GM18861 (cell line): ENCODE measurements around the gene SLCO4A1.

Source experiments
- ATAC-seq: cut with Tn5 transposase; IDR thresholded peaks from one replicate; pipeline ENCODE4 v1.9.1; 2021; ENCODE audit not compliant: unreplicated experiment

The SLCO4A1 gene

DNA sequence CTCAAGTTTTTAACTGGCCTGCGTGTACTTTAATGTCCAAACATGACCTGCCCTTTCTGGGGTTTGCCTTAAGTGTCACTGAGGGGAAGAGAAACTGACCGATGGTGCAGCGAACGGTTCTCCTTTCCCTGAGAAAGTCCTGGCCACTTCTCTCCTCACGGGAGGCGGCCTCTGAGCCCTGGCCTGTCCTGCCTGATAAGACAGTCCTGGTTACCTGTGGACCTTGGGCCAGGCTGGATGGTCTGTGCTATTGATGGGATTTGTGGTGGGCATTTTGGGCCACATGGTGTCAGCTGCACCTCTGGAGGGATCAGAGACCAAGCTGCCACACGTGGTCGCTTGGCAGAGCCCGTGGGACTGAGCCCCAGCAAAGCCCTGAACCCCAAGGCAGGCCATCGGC is 54.7 kb downstream of the SLCO4A1 start:
- no peak for ATAC-seq

DNA sequence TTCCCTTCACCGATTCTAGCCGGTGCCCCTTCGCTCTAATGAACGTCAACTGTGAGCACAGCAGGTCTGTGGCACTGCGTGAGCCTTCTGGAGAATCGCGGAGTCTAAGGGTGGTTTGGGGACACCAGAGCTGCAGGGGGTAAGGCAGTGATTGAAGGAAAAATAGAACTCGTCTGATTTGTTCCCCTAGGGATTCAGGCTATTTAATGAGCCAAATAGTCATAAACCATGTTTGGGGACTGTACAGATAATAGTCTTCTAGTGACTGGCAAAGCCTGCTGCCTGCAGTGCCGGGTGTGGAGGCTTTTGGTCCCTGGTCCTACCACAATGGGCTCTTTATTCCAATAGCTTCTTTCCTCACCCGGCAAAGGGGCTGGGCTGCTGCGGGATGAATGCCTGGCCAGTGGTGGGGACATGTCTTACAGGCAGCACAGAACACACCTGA is 55.2 kb downstream of the SLCO4A1 start:
- no peak for ATAC-seq

DNA sequence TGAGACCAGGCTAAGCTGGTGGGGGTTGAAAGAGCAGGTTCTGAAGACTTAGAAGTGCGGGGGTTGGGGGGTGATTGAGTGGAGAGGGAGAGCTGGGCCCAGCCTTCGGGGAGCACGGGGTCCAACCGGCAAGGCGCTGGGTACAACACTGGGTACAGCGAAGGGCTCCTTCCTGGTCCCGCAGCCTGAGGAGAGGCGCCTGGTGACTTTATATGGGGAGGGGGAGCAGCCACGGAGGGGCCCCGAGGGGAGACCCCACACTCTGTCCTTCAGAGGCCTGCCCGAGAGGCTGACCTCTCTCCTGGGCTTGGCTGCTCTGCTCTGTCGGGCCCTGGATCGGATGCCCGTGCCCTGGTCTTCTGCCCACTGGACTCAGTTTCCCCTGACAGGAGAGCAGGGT is 55.9 kb downstream of the SLCO4A1 start:
- ATAC-seq = no peak

DNA sequence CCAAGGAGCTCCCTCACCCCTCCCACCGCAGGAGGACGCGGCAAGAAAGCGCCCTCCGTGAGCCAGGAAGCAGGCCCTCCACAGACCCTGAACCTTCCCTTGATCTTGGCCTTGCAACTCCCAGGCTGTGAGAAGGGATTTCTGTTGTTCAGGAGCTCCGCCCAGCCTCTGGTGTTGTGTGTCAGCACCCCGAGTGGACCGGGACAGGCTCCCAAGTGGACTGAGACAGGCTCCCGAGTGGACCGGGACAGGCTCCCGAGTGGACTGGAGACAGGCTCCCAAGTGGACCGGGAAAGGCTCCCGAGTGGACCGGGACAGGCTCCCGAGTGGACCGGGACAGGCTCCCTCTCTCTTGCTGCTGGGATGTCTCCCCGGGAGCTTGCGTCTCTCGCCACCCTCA is 57.0 kb downstream of the SLCO4A1 start:
- ATAC-seq = no peak

DNA sequence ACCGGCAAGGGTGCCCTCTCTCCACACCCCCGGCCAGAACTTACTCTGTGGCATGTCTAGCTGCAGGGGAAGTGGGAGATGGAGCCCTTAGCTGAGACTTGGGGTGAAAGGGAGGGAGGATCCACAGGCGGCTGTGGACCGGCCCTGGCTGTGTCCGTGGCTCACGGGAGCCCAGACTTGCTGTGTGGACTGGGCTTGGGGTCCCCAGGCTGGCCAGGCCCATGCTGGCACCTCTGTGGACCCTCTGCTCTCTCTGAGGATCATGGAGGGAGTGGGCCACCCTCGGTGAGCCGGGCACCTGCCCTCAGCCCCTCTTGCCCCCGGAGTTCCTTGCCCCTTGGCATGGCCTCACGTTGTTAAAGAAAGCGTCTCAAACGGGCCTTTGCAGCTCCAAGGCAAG is 57.4 kb downstream of the SLCO4A1 start:
- no peak for ATAC-seq

DNA sequence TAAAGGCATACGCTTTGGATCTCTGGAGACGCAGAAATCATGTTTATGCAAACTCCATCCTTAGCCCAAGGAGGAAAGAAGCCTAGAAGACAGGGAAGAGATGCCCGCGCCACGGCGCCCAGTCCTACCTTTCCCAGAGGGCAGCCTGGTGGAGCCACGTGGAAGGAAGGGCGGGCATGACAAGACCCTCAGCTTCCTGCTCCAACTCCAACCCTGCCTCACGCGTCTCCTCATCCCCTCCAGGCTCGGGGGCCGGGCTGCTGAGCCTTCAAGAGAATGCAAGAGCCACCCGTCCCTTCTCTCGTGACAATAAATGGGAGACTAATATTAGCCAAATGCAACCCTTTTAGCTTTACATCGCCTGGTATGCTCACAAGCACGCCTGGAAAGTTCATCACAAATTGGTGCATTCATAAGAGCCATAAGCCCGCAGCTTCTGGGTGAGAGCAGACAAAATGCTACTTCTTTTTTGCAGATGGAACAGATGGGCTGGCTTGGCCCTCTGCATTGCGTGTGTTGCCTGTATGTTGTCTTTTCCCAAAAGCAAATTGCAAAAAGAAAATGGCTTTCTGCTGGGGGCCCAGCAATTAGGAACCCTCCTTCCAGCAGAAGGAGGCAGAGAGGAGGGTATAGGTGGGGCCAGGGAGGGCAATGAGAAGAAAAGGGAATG is 58.1 kb downstream of the SLCO4A1 start:
- ATAC-seq = no peak

DNA sequence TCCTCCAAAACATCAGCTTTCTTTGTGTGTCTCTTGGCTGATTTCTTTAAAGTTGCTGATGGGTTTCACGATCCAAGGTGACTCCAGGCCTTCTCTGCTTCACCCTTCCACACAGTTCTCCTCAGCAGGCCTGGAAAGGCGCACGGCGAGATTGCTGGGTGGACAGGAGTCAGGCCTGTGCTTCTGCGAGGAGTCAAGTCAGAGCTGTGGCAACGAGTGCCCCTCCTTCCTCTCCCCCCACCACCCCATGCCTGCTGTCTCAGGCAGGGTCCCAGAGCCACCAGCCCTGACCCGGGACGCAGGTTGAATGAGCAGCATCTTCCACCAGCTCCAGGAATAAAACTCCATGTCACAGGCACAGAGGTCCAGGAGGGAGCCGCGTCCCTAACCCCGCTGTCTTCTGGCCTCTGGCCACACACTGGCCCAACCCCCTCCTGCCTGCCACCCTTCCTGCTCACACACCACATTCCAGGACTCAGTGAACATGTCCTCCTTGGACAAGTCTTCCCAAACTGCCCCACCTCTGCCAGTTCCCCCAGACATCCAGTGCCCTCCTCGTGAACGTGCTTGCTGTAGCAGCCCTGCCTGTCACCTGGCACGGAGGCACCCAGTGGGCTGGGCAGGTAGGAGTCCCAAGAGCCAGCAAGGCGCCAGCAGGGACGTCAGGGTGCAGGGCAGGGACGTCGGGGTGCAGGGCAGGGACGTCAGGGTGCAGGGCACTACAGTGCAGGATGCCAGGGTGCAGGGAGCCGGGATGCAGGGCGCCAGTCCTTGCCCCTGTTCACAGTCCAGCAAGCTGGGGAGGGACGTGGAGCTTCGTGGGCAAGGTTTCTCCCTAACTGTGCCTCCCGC is 59.1 kb downstream of the SLCO4A1 start:
- ATAC-seq = no peak

DNA sequence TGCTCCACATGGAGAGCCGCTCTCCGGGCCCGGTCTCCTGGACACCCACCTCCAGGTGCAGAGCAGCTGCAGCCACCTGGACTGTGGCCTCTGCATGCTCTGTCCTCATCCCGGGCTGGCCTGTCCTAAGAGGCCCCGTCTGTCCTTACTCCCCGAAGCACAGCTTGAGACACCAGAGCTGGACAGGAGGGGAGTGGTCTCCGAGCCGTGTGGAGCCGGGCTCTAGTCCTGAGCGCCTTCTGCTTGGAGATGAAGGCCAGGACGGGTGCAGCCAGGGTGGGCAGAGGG is 59.7 kb downstream of the SLCO4A1 start:
- ATAC-seq = no peak

DNA sequence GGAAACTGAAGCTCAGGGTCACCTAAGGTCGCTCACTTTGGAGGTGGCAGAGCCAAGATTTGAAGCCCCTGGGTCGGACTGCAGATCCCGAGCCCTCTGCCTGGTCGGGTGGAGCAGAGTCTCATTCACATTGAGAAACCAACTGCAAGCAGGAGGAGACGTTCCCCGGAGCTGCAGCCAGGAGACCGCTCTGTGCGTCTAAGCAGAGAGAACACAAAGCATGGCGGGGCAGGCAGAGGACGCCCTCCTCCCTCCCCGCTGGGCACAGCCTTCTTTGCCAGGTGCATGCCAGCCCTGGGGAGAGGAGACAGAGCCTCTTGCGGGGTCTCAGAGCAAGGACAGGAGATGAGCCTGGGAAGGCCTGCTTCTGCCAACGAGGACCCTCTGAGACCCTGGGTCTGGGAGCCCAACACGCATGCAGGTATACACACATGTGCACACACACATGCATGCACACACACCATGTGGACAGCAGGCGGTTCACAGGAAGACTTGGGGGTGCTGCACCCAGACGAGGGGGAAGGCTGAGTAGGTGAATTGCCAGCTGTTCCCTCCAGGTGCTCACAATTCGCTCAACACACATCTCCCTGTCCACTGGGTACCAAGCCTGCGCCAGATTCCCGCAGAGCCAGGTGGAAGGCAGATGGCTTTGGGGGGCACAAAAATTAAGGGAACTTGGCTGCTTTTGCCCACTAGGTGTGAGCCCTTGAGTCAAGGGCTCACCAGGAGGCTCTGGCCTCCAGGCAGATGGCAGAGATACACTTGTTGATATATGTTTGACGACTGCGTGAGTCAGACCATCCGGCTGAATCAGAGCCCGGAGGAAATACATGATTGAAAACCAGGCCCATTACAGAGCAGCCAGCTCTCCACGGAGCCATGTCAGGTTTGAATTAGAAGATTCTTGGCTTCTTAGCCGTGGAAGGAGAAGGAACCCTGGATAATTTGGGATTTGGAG is 60.9 kb downstream of the SLCO4A1 start:
- ATAC-seq = no peak

DNA sequence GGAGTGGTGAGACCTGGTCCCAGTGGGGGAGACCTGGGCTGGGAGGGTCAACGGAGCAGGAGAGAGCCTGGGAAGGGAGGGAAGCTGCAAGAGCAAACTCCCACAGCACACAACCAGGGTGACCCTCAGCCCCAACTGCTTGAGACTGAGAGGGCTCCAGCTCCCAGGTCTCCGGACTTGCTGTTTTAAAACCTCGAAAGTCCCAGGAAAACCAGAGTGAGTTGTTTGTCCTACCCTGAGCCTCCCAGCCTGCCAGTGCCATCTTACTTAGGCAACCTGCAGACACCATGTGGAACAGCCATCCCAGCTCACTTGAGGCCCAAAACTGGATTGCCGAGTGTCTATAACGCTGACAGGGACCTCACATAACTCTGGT is 61.5 kb downstream of the SLCO4A1 start:
- no peak for ATAC-seq

DNA sequence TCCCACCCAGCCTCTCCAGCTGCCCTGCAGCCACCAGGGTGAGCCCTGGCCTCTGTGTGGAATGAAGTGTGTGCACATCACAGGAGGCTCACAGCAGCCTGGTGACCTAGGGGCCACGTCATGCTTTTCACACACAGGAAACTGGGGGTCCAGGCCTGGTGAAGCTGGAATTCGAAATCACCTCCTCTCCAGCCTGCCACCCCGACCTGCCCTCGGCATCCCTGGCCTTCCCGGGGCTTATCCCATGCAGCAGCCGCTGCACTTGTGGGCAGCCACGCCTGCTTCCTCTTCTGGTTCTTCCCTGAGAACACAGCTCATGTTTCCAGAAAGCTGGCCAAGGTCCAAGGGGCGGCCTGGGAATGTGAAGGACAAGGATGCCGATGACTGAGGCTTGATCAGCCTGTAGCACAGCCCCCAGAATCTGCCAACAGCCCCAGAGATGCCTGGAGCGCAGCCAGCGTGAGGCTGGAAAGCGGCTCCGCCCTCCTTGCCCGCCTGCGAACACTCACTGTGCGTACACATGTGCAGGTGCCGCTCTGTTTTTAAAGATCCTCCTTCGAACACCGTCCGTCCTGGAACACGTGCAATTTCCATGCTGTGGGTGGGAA is 62.1 kb downstream of the SLCO4A1 start:
- ATAC-seq = no peak

DNA sequence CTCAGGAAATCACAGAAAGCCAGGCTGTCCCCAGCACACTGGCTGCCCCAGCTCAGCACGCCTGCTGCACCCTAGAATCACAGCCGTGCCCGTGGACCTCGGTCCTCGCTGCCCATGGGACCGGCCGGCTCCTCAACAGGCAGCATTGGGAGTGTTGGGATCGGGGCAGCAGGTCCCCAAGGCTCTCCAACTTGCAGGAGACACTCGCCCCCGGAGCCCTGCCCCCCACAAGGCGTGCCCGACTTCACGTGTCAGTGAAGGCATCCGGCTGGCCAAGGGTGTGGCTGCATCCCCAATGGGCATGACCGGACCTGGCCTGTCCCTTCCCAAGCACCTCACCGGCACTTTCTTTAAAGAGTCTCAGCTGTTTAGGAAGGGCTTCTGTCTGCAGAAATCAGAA is 63.3 kb downstream of the SLCO4A1 start:
- ATAC-seq = no peak

DNA sequence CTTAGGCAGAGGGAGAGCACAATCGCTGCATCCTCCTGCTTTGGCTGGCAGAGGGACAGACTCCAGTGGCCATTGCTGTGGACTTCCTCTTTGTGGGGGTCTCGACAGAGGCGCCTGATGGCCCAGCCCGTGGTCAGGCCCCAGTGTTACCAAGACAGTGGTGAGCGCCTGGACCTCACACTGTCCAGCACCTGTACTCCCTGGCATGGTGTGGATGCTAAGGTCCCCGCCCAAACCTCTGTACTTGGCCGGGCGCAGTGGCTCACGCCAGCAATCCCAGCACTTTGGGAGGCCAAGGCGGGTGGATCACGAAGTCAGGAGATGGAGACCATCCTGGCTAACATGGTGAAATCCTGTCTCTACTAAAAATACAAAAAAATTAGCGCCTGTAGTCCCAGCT is 64.0 kb downstream of the SLCO4A1 start:
- no peak for ATAC-seq

DNA sequence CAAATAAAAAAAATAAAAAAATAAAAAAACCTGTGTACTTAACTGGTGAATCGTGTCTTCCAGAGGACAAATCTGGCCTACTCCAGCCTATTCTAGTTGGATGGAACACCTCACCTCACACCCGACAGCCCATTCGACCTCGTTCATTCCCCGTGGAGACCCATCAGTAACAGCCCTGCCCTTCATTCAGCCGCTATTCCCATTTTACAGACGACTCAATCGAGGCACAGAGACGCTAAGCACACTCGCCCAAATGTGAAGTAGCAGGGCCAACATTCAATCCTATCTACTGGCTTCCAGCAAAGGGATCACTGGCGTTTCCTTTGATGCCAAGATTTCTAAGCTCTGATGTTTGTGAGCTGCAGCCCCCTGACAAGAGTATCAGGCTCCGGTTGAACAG is 64.6 kb downstream of the SLCO4A1 start:
- no peak for ATAC-seq

DNA sequence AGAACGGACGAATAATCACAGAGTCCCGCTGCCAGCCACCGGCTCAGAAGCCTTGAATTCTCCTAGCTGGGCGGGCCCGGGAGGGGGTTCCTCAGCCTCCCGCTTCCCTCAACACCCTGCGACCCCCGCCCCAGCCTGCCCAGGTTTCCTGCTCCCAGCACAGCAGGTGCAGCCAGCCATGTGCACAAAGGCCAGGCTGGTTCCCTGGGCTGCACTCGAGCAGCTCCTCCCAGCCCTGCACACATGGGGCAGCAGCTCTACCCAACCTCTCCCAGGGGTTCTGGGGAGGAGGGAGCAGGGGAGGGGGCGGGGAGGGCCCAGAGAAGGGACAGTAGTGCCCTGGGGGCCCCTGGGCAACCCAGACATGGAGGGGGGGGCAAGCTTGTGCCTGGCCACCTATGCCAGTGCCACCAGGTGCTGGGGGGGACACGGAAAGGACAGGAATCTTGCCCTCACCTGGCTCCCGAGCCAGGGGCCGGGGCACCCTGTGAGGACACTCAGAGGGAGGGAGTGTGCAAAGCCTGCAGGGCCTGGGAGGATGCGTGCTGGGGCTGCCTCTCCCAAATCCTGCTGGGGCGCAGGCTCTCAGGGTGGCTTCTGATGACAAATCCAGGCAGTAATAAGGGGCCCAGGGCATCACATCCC is 65.1 kb downstream of the SLCO4A1 start:
- no peak for ATAC-seq

DNA sequence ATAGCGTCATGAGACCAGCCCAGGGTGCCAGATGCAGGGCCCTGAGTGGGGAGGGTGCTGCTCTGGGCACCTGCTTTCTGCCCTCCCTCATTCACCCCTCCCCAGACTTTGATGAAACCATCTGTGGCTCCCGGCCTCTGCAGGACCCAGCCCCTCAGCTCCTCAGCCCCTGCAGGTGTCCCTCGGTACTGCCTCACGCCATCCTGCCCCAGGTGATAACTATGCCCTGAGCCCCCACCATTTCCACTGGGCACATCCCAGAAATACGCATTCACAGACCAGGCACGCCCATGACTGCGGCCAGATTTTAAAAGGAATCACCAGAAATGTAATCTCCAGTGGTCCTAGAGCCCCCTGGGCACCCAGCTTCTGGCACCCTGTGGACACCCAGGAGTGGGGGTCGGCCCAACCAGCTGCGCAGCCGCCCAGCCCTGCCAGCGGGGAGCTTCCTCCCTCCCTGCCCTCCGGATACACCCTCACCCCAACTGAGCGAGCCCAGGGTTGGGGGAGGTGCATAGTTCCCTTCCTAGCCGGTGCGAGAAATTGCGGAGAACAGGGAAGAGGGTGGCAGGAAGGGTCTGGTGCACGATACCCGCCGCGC is 65.7 kb downstream of the SLCO4A1 start:
- no peak for ATAC-seq

DNA sequence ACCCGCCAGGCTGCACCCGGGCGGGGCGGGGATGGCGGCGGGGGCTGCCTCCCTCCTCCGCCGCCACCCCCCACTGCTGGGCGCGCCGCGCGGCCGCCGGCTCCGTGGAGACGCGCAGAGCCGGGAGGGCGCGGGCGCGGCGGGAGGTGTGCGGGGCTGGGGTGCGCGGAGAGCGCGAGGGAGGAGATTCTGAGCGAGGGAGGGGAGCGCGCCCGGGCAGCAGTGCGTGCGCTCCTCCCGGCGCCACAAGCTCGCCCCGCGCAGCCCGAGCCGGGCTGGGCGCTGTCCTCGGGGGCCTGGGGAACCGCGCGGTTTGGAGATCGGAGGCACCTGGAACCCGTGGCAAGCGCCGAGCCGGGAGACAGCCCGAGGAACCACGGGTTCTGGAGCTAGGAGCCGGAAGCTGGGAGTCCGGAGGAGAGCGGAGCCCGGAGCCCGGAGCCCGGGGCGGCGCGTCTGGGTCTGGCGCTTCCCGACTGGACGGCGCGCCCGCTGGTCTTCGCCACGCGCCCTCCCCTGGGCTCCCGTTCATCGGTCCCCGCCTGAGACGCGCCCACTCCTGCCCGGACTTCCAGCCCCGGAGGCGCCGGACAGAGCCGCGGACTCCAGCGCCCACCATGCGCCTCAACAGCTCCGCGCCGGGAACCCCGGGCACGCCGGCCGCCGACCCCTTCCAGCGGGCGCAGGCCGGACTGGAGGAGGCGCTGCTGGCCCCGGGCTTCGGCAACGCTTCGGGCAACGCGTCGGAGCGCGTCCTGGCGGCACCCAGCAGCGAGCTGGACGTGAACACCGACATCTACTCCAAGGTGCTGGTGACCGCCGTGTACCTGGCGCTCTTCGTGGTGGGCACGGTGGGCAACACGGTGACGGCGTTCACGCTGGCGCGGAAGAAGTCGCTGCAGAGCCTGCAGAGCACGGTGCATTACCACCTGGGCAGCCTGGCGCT is 66.6 kb downstream of the SLCO4A1 start, which contains the start of gene NTSR1:
TSS of gene NTSR1 (plus strand) at position 246 of the 946 bp plus-strand sequence. CDS start at position 618, 372 bp downstream.
- no peak for ATAC-seq

DNA sequence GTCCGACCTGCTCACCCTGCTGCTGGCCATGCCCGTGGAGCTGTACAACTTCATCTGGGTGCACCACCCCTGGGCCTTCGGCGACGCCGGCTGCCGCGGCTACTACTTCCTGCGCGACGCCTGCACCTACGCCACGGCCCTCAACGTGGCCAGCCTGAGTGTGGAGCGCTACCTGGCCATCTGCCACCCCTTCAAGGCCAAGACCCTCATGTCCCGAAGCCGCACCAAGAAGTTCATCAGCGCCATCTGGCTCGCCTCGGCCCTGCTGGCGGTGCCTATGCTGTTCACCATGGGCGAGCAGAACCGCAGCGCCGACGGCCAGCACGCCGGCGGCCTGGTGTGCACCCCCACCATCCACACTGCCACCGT is 67.2 kb downstream of the SLCO4A1 start:
- no peak for ATAC-seq

DNA sequence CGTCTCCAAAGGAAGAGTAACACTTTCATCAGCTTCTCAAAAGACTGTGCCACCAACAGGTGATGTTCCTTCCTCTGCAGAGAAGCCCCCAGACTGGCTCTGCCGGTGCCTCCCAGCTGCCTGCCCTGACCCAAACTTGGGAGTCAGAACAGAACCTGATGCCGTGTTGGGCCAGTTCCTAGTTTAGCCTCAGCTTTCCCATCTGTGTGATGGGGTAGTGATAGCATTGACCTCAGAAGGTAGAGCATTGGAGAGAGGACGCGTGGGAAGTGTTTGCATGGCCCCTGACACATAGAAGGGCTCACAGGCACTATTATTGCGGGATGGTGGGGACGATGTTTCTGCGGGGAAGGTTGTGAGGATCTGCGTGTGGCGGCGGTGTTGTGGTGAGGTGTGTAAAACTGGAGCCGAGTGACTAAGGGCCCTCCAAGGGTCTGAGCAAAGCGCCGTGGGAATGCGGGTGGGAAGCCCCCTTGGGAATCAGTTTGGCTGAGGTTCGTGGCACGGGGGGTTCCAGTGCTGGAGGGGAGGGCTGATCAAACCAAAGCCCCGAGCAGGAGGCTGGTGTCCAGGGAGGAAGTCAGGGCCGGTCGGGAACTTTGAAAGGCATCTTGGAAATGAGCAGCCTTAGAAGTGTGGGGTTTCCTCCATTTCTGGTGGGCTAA is 68.0 kb downstream of the SLCO4A1 start:
- no peak for ATAC-seq
